SK-N-SH (cell line): ENCODE measurements around the gene RIN2.

Experiments used
- CHD2 ChIP-seq: fragments of 150-350 bp; IDR thresholded peaks from 2 replicates; pipeline ENCODE4 v1.6.1; 2018; ENCODE audit warnings: low read length; ENCODE audit not compliant: partially characterized antibody
- EZH2phosphoT487 ChIP-seq: fragments of 200-600 bp; sonication (generic); IDR thresholded peaks from 2 replicates; pipeline ENCODE4 v1.6.1; 2017; ENCODE audit warnings: low read depth, mixed run types, mild to moderate bottlenecking, antibody characterized with exemption, moderate library complexity, borderline replicate concordance
- GATA2 ChIP-seq: sonication (generic); formaldehyde crosslinking; IDR thresholded peaks from 2 replicates; pipeline ENCODE4 v1.5.0; 2020; ENCODE audit warnings: mild to moderate bottlenecking, missing genetic modification reagents
- JUND ChIP-seq: IDR thresholded peaks from 2 replicates; pipeline ENCODE4 v1.4.0; 2012
- NRF1 ChIP-seq: IDR thresholded peaks from 2 replicates; pipeline ENCODE4 v1.6.1; 2012; ENCODE audit warnings: low read depth, mild to moderate bottlenecking, low read length
- POLR2AphosphoS5 ChIP-seq: IDR thresholded peaks from 2 replicates; pipeline ENCODE4 v1.6.1; 2012; ENCODE audit warnings: low read depth, low read length
- RAD21 ChIP-seq: IDR thresholded peaks from 2 replicates; pipeline ENCODE4 v1.6.1; 2012; ENCODE audit warnings: mild to moderate bottlenecking, low read length
- RXRA ChIP-seq: IDR thresholded peaks from 2 replicates; pipeline ENCODE4 v1.4.0; 2012; ENCODE audit warnings: low read depth, mild to moderate bottlenecking, borderline replicate concordance
- SIN3A ChIP-seq: IDR thresholded peaks from 2 replicates; pipeline ENCODE4 v1.6.1; 2012; ENCODE audit warnings: low read depth, mild to moderate bottlenecking, low read length, moderate library complexity, borderline replicate concordance
- TAF1 ChIP-seq: IDR thresholded peaks from 2 replicates; pipeline ENCODE4 v1.6.1; 2012; ENCODE audit warnings: low read depth, mild to moderate bottlenecking, low read length, moderate library complexity, borderline replicate concordance
- TCF12 ChIP-seq: IDR thresholded peaks from 2 replicates; pipeline ENCODE4 v1.4.0; 2012
- YY1 ChIP-seq: IDR thresholded peaks from 2 replicates; pipeline ENCODE4 v1.4.0; 2012; ENCODE audit warnings: low read depth, mild to moderate bottlenecking
- TF ChIP-seq, protein P1 (sequence below): fragments of 200-600 bp; sonication (generic); IDR thresholded peaks from 2 replicates; pipeline ENCODE4 v1.6.1; 2017; ENCODE audit warnings: antibody characterized with exemption, mild to moderate bottlenecking, moderate library complexity
- TF ChIP-seq, protein P2 (sequence below): IDR thresholded peaks from 2 replicates; pipeline ENCODE4 v1.4.0; 2012; ENCODE audit warnings: low read depth, borderline replicate concordance

DNA sequence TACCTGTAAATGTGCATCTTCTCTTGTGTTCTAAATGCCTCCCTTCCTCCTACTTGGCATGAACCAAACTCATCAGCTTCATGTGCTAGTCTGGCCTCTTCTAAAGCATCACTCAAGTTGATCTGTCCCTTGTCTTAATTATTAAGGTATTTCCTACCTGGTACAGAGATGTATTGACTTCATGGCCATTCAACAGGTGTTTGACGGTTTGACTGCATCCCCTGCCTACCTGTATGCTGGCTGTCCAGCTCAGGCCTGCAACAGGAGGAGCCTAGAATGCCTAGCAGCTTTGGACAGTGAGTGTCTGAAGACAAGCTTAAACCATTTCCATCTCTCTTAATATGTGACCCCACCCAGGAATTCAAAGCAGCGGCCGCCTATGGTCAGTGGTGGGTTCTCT is 24.6 kb downstream of the RIN2 start:
- TF ChIP-seq, protein P1, sequence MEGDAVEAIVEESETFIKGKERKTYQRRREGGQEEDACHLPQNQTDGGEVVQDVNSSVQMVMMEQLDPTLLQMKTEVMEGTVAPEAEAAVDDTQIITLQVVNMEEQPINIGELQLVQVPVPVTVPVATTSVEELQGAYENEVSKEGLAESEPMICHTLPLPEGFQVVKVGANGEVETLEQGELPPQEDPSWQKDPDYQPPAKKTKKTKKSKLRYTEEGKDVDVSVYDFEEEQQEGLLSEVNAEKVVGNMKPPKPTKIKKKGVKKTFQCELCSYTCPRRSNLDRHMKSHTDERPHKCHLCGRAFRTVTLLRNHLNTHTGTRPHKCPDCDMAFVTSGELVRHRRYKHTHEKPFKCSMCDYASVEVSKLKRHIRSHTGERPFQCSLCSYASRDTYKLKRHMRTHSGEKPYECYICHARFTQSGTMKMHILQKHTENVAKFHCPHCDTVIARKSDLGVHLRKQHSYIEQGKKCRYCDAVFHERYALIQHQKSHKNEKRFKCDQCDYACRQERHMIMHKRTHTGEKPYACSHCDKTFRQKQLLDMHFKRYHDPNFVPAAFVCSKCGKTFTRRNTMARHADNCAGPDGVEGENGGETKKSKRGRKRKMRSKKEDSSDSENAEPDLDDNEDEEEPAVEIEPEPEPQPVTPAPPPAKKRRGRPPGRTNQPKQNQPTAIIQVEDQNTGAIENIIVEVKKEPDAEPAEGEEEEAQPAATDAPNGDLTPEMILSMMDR, result no peak
- no peak for TF ChIP-seq CHD2
- no peak for TF ChIP-seq POLR2AphosphoS5
- no peak for TF ChIP-seq GATA2 (CRISPR knock-in tag)
- TF ChIP-seq JUND, result no peak
- TF ChIP-seq YY1, result no peak
- no peak for TF ChIP-seq SIN3A
- TF ChIP-seq TCF12, result no peak
- no peak for TF ChIP-seq RXRA
- no peak for TF ChIP-seq EZH2phosphoT487
- TF ChIP-seq RAD21, result no peak
- no peak for TF ChIP-seq NRF1
- TF ChIP-seq, protein P2, sequence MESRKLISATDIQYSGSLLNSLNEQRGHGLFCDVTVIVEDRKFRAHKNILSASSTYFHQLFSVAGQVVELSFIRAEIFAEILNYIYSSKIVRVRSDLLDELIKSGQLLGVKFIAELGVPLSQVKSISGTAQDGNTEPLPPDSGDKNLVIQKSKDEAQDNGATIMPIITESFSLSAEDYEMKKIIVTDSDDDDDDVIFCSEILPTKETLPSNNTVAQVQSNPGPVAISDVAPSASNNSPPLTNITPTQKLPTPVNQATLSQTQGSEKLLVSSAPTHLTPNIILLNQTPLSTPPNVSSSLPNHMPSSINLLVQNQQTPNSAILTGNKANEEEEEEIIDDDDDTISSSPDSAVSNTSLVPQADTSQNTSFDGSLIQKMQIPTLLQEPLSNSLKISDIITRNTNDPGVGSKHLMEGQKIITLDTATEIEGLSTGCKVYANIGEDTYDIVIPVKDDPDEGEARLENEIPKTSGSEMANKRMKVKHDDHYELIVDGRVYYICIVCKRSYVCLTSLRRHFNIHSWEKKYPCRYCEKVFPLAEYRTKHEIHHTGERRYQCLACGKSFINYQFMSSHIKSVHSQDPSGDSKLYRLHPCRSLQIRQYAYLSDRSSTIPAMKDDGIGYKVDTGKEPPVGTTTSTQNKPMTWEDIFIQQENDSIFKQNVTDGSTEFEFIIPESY, result no peak
- no peak for TF ChIP-seq TAF1
